Skin of body (tissue), 2 donors: ENCODE measurements around the gene ARHGEF4. TPM values are rescaled to one million over a fixed set of nuclear protein-coding genes. Genes with fewer than 3 reads are reported as not detected.
"Not testable (repeated sequence)": the region's sequence is repeated elsewhere in the genome, so short reads cannot be mapped to it uniquely, and the experiment has no call there.

Experiments used
- DNase-seq: peaks from one replicate; lab custom pipeline; 2025; lab: John Stamatoyannopoulos, UW
- total RNA-seq: library from RNA; depleted of rRNA; stranded (reverse); fragments of >200 nt; gene quantifications from one replicate; pipeline ENCODE4 v1.2.3, GENCODE V29; 2014

The ARHGEF4 gene
- total RNA-seq, 1 donor from 2014 or later, result 19.9 TPM

- DNase-seq, result no peak
These were observed 130.2 kb downstream of the ARHGEF4 start for GRCh38 chr2:130966775-130967490.

- DNase-seq, result no peak
These were observed 135.7 kb downstream of the ARHGEF4 start for GRCh38 chr2:130972410-130972809.

GRCh38 chr2:130975729-130976128 is 139.0 kb downstream of the ARHGEF4 start:
- no peak for DNase-seq

- DNase-seq, result no peak
These were observed 140.0 kb downstream of the ARHGEF4 start for GRCh38 chr2:130976591-130977237.

GRCh38 chr2:130977461-130978050 is 140.8 kb downstream of the ARHGEF4 start:
- no peak for DNase-seq

- no peak for DNase-seq
These were observed 145.0 kb downstream of the ARHGEF4 start for GRCh38 chr2:130981667-130982066.

- no peak for DNase-seq
These were observed 148.6 kb downstream of the ARHGEF4 start for GRCh38 chr2:130985206-130985780.

GRCh38 chr2:130985831-130986649 is 149.3 kb downstream of the ARHGEF4 start:
- DNase-seq, result no peak

- no peak for DNase-seq
These were observed 150.3 kb downstream of the ARHGEF4 start for GRCh38 chr2:130986890-130987493.

- DNase-seq, result no peak
These were observed 151.1 kb downstream of the ARHGEF4 start for GRCh38 chr2:130987519-130988425.

- DNase-seq, result not testable (repeated sequence)
These were observed 154.7 kb downstream of the ARHGEF4 start for GRCh38 chr2:130991446-130991845.

- DNase-seq, result not testable (repeated sequence)
These were observed 155.3 kb downstream of the ARHGEF4 start for GRCh38 chr2:130992003-130992402.

- no peak for DNase-seq
These were observed 160.0 kb downstream of the ARHGEF4 start for GRCh38 chr2:130996691-130997090.

- no peak for DNase-seq
These were observed 160.5 kb downstream of the ARHGEF4 start for GRCh38 chr2:130997198-130997597.

GRCh38 chr2:130998561-130998960 is 161.8 kb downstream of the ARHGEF4 start:
- no peak for DNase-seq

GRCh38 chr2:131004446-131005209 is 167.9 kb downstream of the ARHGEF4 start:
- DNase-seq, result no peak

GRCh38 chr2:131005216-131005935 is 168.7 kb downstream of the ARHGEF4 start:
- DNase-seq, result no peak

- DNase-seq, result no peak
These were observed 169.8 kb downstream of the ARHGEF4 start for GRCh38 chr2:131006561-131006960.
